ENCODE data around the gene FAM170A.

The FAM170A gene

DNA sequence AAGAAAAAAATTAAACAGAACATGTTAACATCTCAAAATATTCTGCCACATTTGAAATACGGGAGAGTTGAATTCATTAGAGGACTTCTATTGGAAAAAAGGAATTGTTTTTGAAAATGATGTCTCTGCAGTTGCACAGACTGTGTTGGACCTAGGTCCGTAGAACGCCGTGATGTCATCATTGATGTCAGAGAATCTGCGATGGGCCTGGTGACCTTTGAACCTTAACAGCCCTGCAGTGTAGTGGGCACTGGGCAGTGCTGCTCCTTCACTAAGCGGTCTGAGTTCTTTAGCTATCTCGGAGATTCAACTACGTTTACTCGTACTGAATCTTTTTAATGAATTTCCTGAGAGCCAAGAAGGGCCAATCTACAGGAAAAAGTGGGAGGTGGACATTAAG, at the start of gene FAM170A:
FAM170A (plus strand) TSS at position 220 of the 400 bp plus-strand sequence. CDS start 211 bp downstream, outside the sequence.
- no peak for DNase-seq

- DNase-seq = no peak
These were observed 46.4 kb upstream of the FAM170A start for GRCh38 chr5:119582987-119583386.

DNA sequence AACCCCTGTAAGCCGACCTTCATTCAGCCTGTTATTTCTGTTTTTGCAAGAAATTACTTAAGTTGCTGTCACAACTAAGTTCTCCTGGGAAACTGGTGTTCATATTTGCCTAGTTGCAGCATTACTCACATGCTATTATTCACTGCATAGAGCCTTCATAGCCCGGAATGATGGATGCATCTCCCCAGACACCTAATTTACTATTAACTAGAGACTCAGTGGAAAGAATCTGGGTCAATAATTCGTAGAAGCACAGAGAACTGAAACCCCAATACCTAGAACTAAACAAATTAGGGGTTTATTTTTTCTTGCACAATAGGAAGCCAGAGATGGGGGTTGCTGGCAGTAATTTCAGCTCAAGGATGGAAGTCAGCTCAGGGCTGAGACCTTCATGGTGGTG, 45.7 kb upstream of the FAM170A start:
- DNase-seq = no peak

GRCh38 chr5:119596046-119596445, 33.3 kb upstream of the FAM170A start:
- no peak for DNase-seq

DNA sequence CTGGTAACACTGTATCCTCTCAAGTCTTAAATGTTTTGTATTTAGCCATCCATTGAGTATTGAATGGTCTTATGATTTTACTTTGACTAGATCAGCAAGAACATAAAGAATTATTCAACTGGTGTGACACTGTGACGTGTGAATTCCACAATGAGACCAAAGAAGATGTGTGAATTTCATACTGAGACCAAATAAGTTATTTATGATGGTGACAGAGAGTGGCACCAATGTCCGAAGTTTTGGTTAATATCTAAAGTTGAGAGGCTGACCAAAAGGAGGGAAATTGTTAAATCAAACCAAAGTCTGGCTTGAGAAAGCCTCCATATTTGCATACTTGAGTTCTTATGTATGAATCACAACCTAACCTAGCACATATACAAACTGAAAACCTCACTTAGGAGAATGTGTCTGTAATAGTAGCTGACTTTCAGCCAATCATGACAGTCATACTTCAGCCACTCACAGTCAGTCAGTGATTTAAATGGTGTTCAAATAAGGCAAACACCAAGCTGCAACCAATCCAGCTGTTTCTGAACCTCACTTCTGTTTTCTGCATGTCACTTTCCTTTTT, 31.5 kb upstream of the FAM170A start:
- no peak for DNase-seq

GRCh38 chr5:119613937-119614336, 15.4 kb upstream of the FAM170A start:
- no peak for DNase-seq

DNA sequence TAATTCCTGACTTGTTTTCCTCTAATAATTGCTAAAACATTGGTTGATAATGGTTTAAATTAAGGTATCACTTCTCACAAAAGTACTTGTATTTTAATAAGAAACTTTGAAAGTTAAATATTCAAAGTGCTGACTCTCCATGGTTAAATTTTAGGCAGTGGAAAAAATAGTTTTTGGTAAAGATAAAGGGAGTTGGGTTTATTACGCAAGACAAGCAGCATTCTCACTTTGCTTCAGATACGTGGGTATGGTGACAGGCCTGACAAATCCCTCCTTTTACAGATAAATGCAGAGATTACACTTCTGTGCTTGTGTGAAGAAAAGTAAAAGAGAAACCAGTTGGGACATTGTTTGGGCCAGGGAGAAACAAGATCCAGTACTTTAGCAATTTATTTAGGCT, 14.5 kb upstream of the FAM170A start:
- DNase-seq = no peak

GRCh38 chr5:119626086-119626485, 3.3 kb upstream of the FAM170A start:
- DNase-seq = no peak

GRCh38 chr5:119630752-119631440, 1.5 kb downstream of the FAM170A start:
- no peak for DNase-seq

DNA sequence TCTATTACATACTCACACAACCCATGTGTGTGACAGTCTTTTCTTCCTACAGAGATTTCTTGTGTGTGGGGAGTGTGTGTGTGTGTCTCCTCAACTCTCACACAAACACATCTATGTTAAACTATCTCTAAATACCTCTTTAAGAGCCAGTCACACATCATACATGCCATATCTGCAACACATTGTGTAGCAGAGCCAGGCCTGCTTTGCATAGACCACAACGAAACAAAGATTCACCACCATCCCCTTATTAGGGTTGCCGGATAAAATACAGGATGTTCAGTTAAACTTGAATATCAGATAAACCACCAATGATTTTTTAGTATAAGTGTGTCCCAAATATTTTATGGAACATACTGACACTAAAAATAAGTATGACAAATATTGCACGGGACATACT, 2.3 kb downstream of the FAM170A start:
- no peak for DNase-seq

GRCh38 chr5:119651486-119651885, 22.1 kb downstream of the FAM170A start:
- no peak for DNase-seq

GRCh38 chr5:119655061-119655460, 25.7 kb downstream of the FAM170A start:
- DNase-seq = no peak

DNA sequence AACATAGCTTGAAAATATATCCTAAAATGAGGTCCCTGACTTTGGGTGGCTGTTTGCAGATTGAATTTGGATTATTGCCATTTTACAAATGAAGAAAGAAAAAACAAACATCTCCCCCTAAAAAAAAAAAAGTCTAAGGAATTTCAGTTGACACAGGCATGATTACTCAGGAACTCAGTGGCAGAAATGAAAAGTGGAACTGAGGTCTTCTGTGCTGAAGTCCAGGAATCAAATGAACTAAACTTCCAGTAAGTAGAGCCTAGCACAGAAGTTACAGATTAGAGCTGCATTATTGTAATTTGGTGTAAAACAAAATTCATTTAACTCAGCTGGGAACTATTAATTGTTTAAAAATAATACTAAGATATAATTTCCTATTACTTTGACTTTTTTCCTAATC, 26.7 kb downstream of the FAM170A start:
- DNase-seq = no peak

- no peak for DNase-seq
These were observed 37.2 kb downstream of the FAM170A start for GRCh38 chr5:119666542-119666941.

- no peak for DNase-seq
These were observed 49.1 kb downstream of the FAM170A start for GRCh38 chr5:119678351-119679028.

GRCh38 chr5:119680080-119680479, 50.7 kb downstream of the FAM170A start:
- DNase-seq = no peak

GRCh38 chr5:119681734-119682133, 52.4 kb downstream of the FAM170A start:
- no peak for DNase-seq

GRCh38 chr5:119682372-119682771, 53.0 kb downstream of the FAM170A start:
- DNase-seq = no peak
